Measurements from ENCODE around the gene SRSF1. TPM values are rescaled to one million over a fixed set of nuclear protein-coding genes. Genes with fewer than 3 reads are reported as not detected.

Gene SRSF1
- total RNA-seq, 1 donor from 2014 or later: 153 TPM

GRCh38 chr17:58043221-58044181 lies 36.5 kb upstream of the SRSF1 start:
- no peaks in the 10 kb centered on the region for H3K9me3 ChIP-seq
- intact Hi-C loops (cut with DNase I): no loop called here
- no peak for ATAC-seq
- H3K27ac ChIP-seq: no peak overlapping the region
- no peak for DNase-seq
- no peaks in the 10 kb centered on the region for H3K36me3 ChIP-seq
- no peak overlapping the region for H3K4me3 ChIP-seq
- H3K27me3 ChIP-seq: no peaks in the 10 kb centered on the region
- no peaks in the 10 kb centered on the region for H3K4me1 ChIP-seq
- no peak for TF ChIP-seq CTCF (IDR thresholded peaks at IDR 0.05)

- intact Hi-C loops (cut with DNase I): no loop called here
- Histone ChIP-seq H3K27me3 (no peaks in the 10 kb centered on the region), H3K27ac (no peak overlapping the region), H3K9me3 (no peaks in the 10 kb centered on the region), H3K36me3 (no peaks in the 10 kb centered on the region), H3K4me3 (no peak overlapping the region), H3K4me1 (no peaks in the 10 kb centered on the region)
- no peak for TF ChIP-seq CTCF (IDR thresholded peaks at IDR 0.05)
- DNase-seq (no peak), ATAC-seq (no peak)
Observed at GRCh38 chr17:58041161-58041560, 34.1 kb upstream of the SRSF1 start.

- Histone ChIP-seq H3K27ac (no peak overlapping the region), H3K4me1 (no peaks in the 10 kb centered on the region), H3K9me3 (no peaks in the 10 kb centered on the region), H3K36me3 (no peaks in the 10 kb centered on the region), H3K4me3 (no peak overlapping the region), H3K27me3 (no peaks in the 10 kb centered on the region)
- intact Hi-C loops (cut with DNase I): no loop called here
- DNase-seq (no peak), ATAC-seq (no peak)
- no peak for TF ChIP-seq CTCF (IDR thresholded peaks at IDR 0.05)
Observed at GRCh38 chr17:58040386-58040785, 33.3 kb upstream of the SRSF1 start.

- TF ChIP-seq CTCF (IDR thresholded peaks at IDR 0.05): no peak
- intact Hi-C loops (cut with DNase I): no loop called here
- H3K27me3 ChIP-seq: no peaks in the 10 kb centered on the region
- H3K27ac ChIP-seq: no peak overlapping the region
- no peaks in the 10 kb centered on the region for H3K4me1 ChIP-seq
- no peak for DNase-seq
- H3K9me3 ChIP-seq: no peaks in the 10 kb centered on the region
- H3K4me3 ChIP-seq: no peak overlapping the region
- ATAC-seq: no peak
- no peaks in the 10 kb centered on the region for H3K36me3 ChIP-seq
Observed at GRCh38 chr17:58039975-58040374, 32.9 kb upstream of the SRSF1 start.

- intact Hi-C loops (cut with DNase I): no loop called here
- Histone ChIP-seq H3K4me3 (no peak overlapping the region), H3K27ac (no peak overlapping the region), H3K36me3 (no peaks in the 10 kb centered on the region), H3K9me3 (no peaks in the 10 kb centered on the region), H3K27me3 (peaks cover 4% of the 10 kb centered on the region), H3K4me1 (no peaks in the 10 kb centered on the region)
- TF ChIP-seq CTCF (IDR thresholded peaks at IDR 0.05): no peak
- DNase-seq: no peak
- no peak for ATAC-seq
Observed at GRCh38 chr17:58032691-58033415, 25.8 kb upstream of the SRSF1 start.
